Head of caudate nucleus (tissue), 42 donors: ENCODE results near the gene CEACAM21.

Source experiments
- DNase-seq, 42 donors: peaks; one replicate each; pipeline versions ENCODE4 v3.0.0 to v3.0.0-alpha.2; 2020 to 2021; ENCODE audit warnings: mixed read lengths in 7 of 42
- intact Hi-C: fragments of 100-400 bp; cut with DNase I; formaldehyde crosslinking; loops from one replicate; pipeline ENCODE4 v1.15.0; 2022

Gene CEACAM21

GRCh38 chr19:41548047-41548446, 27.9 kb upstream of the CEACAM21 start:
- intact Hi-C loops: no loop called here
- DNase-seq: no peak

DNA sequence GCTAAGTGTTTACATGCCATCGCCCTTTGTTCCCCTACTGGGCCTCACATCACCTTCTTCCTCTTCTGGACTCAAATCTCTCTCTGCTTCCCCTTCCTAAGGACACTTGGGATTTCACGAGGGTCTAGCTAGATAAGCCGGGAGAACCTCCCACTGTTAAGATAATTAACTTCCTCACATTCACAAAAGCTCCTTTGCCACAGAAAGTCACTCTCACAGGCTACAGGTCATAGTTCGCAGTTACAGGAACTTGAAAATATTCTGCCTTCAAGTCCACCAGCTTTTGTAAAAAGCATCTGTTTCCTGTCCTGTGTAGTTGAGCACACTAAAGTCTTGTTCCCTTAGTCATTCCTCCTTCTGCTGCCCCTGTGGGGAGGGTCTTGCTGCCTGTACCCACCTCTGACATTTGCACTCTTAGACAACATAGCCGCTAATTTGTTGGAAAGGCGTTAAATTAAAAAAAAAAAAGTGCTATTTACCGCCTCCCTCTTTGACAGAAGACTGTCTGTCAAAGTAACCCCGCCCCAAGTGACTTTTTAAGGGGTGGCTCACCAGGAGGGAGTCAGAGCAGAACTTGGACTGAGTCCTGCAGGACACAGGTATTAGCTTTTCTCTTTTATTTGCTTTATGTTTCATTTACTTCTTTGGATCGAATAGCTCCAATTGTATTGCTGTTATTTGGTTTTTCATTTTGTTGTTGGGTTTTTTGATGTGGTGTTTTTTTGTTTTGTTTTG, 26.8 kb upstream of the CEACAM21 start:
- DNase-seq: no peak
- intact Hi-C loops: no loop called here

DNA sequence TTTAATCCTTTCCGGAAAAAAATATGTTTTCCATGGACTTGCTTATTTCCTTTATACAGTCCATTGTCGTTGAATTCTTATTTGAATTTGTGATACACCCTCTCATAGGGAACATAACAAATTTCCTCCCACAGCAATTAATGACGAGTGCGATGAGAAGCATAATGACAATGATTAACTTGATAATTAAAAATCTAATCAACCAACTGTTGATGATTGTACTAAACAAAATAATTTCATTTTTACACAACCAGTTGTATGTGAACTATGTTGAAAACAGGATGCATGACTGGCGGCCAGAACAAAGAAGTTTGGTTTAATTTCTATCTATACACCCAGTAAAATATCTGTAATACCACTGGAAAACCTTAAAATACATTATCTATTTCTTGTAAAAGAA, 26.1 kb upstream of the CEACAM21 start:
- DNase-seq: no peak
- intact Hi-C loops: no loop called here

GRCh38 chr19:41551212-41551610, 24.8 kb upstream of the CEACAM21 start:
- intact Hi-C loops: no loop called here
- DNase-seq: no peak

DNA sequence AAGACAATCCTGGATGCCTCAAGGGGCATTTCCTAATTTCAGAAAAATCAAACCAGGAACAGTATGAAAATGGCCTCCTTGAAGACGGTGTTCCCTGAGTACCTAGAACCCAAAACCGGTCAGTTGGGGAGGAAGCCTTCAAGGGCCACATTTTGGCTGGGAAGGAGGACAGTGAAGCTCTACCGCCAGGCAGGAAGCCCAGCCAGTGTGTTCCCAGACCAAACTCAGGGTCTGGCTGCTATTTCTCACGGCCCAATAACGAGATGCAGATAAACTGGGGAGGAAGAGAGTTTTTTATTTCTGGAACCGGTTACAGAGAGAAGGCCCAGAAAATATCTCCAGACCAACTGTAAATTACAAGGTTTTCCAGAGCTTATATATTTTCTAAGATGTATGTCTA, 24.3 kb upstream of the CEACAM21 start:
- intact Hi-C loops: no loop called here
- no peak for DNase-seq

DNA sequence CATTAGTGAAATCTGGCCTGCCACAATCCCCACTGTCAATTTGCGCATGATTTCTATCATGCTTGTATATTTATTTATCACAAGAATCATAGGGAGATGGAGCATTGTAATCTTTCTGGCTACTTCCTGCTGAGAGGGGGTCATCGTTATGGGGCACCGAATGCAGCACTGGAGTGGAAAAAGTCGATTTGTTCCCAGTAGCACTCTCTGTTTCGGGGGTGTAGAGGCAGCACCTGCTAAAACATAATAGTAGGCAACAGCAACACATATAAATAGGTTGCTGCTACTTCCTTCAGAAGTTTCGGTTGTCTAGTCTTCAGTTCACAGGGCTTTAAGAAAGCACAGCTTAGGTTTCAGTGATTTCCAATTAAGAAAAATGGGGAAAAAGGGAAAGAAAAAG, 23.4 kb upstream of the CEACAM21 start:
- intact Hi-C loops: no loop called here
- no peak for DNase-seq

DNA sequence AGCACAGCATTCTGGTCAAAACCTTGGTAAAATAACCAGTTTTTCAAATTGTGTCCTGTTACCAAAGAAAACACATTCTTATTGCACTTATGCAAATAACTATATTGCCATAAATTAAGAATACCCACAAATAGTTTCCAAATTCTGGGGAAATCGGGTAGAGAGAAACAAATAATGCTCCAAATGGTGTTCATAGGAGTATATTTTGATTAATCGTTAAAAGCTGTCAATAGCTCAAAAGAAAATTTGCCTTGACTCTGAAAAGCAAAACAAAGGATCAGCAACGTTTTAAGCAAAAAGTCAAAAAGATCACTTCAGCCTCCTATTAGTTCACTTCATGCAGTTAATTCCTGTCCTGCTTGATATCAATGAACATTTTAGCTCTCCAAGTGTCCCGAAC, 22.2 kb upstream of the CEACAM21 start:
- no peak for DNase-seq
- intact Hi-C loops: no loop called here

DNA sequence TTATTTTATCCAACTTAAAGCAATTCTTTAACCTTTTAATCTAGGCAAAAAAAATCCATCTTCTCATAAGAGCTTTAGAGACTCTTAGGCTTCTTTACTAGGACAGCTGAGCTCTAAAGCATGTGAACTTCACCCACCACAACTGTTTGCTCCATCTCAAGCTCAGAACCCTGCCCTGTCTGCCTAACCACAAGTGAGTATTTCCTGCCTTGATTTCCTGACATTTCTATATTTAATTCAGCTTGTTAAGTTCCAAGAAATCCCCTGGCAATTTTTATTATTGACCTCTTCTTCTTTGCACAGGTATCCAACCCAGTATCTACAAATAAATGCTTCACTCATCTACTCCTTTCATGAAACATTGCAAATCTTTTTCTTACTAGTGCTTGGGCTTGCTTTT, 21.1 kb upstream of the CEACAM21 start:
- intact Hi-C loops: no loop called here
- peak in 1 of 42 donors; percentile 37 for DNase-seq

DNA sequence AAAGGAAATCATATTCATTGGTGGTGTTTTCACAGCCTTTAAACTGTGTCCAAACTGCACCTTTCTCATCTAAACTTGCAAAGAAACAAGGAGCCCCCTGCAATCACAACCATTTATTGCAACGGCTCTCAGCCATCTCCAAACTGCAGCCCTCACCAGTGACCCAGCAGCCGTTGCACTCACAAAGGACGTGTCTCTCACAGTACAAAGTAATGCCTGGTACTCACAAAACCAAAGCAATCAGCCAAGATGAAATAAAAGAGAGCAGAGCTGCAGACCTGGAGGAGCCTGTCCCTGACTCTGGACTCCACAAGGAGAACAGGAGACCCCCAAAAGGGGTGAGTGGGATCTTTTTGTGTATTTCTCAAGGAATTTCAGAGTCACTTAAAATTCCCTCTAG, 20.2 kb upstream of the CEACAM21 start:
- no peak for DNase-seq
- intact Hi-C loops: no loop called here

GRCh38 chr19:41563854-41564514, 12.0 kb upstream of the CEACAM21 start:
- intact Hi-C loops: no loop called here
- no peak for DNase-seq

DNA sequence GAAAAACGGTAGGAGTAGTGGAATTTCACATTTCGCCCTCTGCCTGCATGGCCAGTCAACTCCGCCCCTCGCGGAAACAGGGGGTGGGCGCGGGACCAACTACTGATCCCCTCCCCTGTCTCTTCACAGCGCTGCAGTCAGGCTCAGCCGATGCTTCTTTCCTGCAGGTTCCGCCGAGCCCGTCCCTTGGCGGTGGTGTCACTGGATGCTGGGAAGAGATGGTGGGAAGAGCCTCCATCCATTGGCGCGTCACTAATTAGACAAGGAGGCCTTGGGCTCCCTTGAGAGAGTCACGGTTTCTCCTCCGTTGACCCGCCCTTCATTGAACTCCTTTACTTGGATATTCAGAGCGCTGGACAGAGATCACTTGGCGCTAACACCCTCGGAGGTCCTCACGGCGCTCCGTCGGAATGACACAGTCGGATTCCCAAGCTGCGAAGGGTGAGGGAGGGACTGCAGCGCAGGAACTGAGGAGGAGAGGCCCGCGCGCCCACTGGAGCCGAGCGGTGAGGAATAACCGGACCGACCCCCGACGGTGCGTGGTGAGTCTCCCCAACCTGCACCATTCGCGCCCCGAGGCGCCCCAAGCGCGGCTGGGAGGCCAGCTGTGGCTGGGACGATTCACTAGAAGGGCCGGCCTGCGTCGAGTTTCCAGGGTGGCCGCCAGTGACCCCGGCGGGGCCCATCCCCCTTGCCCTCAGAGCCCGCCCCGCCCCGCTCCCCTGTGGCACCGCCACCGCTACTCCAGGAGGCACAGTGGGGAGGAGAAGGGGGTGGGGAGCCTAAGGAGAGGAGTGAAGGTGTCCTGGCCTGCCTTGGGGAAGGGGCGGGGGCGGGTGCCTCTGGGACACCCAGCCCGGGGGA, 11.2 kb upstream of the CEACAM21 start:
- no peak for DNase-seq
- intact Hi-C loops: no loop called here

- no peak for DNase-seq
- intact Hi-C loops: no loop called here
Measured at GRCh38 chr19:41565379-41565720, 10.6 kb upstream of the CEACAM21 start.

- no peak for DNase-seq
- intact Hi-C loops: no loop called here
Measured at GRCh38 chr19:41566001-41566400, 10.0 kb upstream of the CEACAM21 start.

DNA sequence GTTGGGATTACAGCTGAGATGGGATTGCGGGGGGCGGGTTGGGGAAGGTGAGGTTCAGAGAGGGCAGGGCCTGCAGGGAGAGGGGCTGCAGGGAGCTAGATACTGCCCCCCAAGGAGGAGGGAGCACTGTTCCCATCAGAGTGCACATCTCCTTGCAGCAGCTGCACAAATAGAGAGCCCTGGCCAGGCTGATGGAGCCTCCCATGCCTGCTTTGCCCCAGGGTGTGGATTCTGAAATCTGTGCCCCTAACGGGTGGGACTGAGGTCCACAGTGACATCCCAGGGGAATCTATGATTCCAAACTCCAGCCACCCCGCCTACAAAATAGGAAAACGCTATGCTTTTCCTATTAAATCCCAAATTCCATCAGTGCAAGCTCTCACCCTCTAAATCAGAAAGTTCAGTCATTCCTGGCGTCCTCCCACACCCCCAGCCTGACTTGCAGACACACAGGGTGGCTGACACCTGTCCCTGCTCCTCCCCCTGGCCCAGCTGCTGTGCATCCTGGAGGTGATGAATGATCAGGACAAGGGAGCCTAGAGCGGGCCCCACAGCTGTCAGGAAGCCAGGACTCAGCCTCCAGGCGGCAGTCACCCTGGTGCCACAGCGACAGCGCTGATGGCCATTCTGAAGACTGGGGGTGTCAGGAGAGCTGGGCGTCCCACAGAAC, 6.3 kb upstream of the CEACAM21 start:
- DNase-seq: no peak
- intact Hi-C loops: loop anchor here (10.0 kb wide), 1 partner anchor 125 kb away; the partner anchor contains the start of gene ERICH4

DNA sequence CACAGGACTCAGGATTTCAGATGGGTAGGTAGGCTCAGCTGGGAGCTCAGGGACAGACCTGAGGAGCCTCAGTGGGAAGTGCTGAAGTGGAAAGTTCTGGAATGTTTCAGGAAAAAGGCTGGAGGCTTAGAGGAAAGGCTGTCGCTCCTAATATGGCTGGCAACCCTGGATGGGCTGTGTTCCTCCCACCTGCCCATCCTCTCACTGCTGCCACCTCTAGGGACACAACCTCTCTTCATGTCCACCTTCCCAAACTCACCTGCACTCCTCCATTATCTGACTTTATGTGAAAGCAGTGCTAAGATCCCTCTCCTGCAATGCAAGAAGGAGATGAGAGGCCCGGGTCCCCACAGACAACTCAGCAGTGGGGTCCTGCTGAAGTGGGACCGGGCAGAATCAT, 5.8 kb upstream of the CEACAM21 start:
- intact Hi-C loops: loop anchor here (10.0 kb wide), 1 partner anchor 125 kb away; the partner anchor contains the start of gene ERICH4
- no peak for DNase-seq

DNA sequence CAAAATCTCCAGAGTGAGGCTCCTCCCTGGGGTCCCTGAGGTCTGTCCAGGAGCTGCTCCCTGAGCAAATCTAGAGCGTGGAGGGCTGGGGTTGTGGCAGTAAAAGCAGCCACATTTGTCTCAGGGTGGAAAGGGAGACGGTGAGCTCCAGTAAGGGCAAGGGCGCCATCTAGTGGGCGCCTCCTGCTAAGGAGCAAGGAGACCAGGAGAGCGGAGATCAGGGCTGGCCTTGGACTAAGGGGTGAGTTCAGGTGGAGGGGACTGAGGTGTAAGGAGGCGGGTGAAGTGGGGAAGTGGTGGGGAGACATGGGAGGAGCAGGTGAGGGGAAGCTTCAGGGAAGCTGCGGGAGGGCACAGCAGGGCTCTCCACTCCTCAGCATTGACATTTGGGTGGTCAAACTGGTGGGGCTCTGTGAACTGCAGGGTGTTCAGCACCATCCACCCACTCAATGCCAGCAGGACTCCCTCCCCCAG, 5.3 kb upstream of the CEACAM21 start:
- intact Hi-C loops: loop anchor here (10.0 kb wide), 1 partner anchor 126 kb away; the partner anchor contains the start of gene ERICH4
- DNase-seq: peak; percentile 46 to 85 (median 70)

GRCh38 chr19:41577144-41577830, 1.3 kb downstream of the CEACAM21 start:
- DNase-seq: no peak
- intact Hi-C loops: loop anchor here (10.0 kb wide), 1 partner anchor 132 kb away; the partner anchor contains the start of gene ERICH4

DNA sequence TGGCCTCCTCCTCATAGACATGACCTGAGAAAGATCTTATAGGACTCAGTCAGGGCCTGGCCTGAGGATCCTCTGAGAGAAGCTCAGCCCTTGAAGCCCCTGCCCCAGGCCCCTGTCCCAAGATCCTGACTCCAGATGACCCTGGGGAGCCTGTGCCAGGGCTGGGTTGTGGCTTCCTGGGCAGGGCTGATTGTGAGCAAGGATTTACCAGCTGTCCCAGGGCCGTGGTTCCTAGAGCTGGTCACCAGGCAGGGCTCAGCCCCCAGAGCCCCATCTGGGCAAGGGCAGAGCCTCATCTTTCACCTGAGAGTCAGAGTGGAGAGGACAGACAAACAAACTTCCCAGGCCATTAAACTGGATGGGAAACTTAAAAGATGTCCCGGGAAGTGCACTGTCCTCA, 1.9 kb downstream of the CEACAM21 start:
- intact Hi-C loops: loop anchor here (10.0 kb wide), 1 partner anchor 133 kb away; the partner anchor contains the start of gene ERICH4
- DNase-seq: no peak
